Dermis microvascular lymphatic vessel endothelial cell (primary cell): ENCODE measurements around the gene MMS22L. TPM values are rescaled to one million over a fixed set of nuclear protein-coding genes. Genes with fewer than 3 reads are reported as not detected.
"Not testable (repeated sequence)": the region's sequence is repeated elsewhere in the genome, so short reads cannot be mapped to it uniquely, and the experiment has no call there.

Experiments
- DNase-seq, 2 donors: peaks; one replicate each; pipeline versions ENCODE4 v3.0.0 to v3.0.0-alpha.2; 2010; ENCODE audit warnings: low read depth in 2 of 2
- total RNA-seq: library from RNA; depleted of rRNA; stranded (reverse); fragments of >200 nt; gene quantifications from 2 replicates; pipeline ENCODE4 v1.2.1, GENCODE V29; 2014

Gene MMS22L
- total RNA-seq, 1 donor from 2014 or later = 8.7 TPM

- no peak for DNase-seq
Observed at GRCh38 chr6:97222903-97223302, 60.1 kb downstream of the MMS22L start.

- DNase-seq = no peak
Observed at GRCh38 chr6:97218912-97219311, 64.1 kb downstream of the MMS22L start.

GRCh38 chr6:97215157-97215769 lies 67.8 kb downstream of the MMS22L start:
- peak; percentile 22 to 69 for DNase-seq

GRCh38 chr6:97214671-97215070 lies 68.3 kb downstream of the MMS22L start:
- no peak for DNase-seq

- DNase-seq = no peak
Observed at GRCh38 chr6:97207383-97207782, 75.6 kb downstream of the MMS22L start.

- DNase-seq = no peak
Observed at GRCh38 chr6:97205966-97206365, 77.0 kb downstream of the MMS22L start.

GRCh38 chr6:97203343-97203742 lies 79.7 kb downstream of the MMS22L start:
- no peak for DNase-seq

- no peak for DNase-seq
Observed at GRCh38 chr6:97198046-97198565, 84.9 kb downstream of the MMS22L start.

GRCh38 chr6:97195117-97195516 lies 87.9 kb downstream of the MMS22L start:
- peak in 1 of 2 donors; percentile 41 for DNase-seq

- DNase-seq = peak in 1 of 2 donors; percentile 58
Observed at GRCh38 chr6:97189767-97190166, 93.2 kb downstream of the MMS22L start.

- no peak for DNase-seq
Observed at GRCh38 chr6:97187951-97188350, 95.1 kb downstream of the MMS22L start.

- peak; percentile 51 to 77 for DNase-seq
Observed at GRCh38 chr6:97186416-97186999, 96.5 kb downstream of the MMS22L start.

- no peak for DNase-seq
Observed at GRCh38 chr6:97177905-97178304, 105.1 kb downstream of the MMS22L start.

GRCh38 chr6:97176468-97176867 lies 106.5 kb downstream of the MMS22L start:
- DNase-seq = peak in 1 of 2 donors; percentile 11

GRCh38 chr6:97175806-97176205 lies 107.2 kb downstream of the MMS22L start:
- DNase-seq = no peak

GRCh38 chr6:97174471-97174870 lies 108.5 kb downstream of the MMS22L start:
- DNase-seq = no peak

- DNase-seq = no peak
Observed at GRCh38 chr6:97160280-97160679, 122.7 kb downstream of the MMS22L start.

GRCh38 chr6:97155447-97155846 lies 127.6 kb downstream of the MMS22L start:
- not testable (repeated sequence) for DNase-seq

- DNase-seq = no peak
Observed at GRCh38 chr6:97154015-97154414, 129.0 kb downstream of the MMS22L start.

GRCh38 chr6:97151601-97152000 lies 131.4 kb downstream of the MMS22L start:
- DNase-seq = no peak

- DNase-seq = no peak
Observed at GRCh38 chr6:97150932-97151331, 132.1 kb downstream of the MMS22L start.

GRCh38 chr6:97147421-97147820 lies 135.6 kb downstream of the MMS22L start:
- no peak for DNase-seq

GRCh38 chr6:97145691-97146090 lies 137.3 kb downstream of the MMS22L start:
- no peak for DNase-seq
